ENCODE data around the gene FYN.
"Not testable (repeated sequence)": the region's sequence is repeated elsewhere in the genome, so short reads cannot be mapped to it uniquely, and the experiment has no call there.

FYN gene

DNA sequence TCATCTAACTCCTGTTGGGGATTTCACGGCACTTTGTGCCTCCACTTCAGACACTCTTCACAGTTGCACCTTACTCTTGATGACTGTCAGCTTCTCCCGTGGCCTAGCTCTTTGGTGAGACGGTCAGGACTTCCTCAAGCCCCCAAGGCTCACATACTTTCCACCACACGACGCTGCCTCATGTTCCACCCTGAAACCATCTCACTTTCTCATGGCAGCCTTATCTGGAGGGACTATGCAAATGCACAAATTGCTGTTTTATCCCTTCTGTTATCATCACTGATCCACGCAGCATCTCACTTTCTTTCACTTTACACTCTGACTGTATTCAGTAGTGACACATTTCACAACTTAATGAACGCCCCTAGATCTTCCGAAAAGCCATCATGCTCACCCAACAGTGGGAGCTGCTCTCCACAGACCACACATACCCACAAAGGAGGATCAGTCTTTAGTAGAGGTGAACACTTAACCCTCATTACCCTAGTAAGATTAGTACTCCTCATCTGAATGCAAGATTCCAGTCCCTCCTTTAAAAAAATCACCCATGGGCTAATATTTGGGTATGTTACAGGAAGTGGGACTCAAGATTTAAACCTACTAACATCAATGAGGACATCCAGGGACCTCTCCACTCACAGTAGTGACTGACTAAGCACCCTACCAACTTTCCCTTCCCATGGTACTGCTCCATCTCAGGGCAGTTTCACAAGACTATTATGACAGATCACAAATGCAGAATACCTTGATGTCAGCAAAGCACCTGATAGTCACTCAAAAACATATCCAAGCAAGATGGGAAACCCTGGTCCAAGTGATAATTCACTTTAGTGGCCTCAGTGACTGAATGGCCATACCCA lies 35.4 kb downstream of the FYN start:
- TF ChIP-seq POU2F2 (IDR thresholded peaks at IDR 0.05; ENCODE audit: low read depth, low read length) (peak; percentile 88), POLR2A (IDR thresholded peaks at IDR 0.05; ENCODE audit: low read depth, low read length) (no peak), POLR2AphosphoS5 (IDR thresholded peaks at IDR 0.05; ENCODE audit: low read depth, low read length) (no peak), SPI1 (IDR thresholded peaks at IDR 0.05; ENCODE audit: low read depth, low read length) (peak; percentile 31; the same call in 1 of the 2 replicates), TAF1 (IDR thresholded peaks at IDR 0.05; ENCODE audit: low read depth, low read length) (no peak), PAX5 (IDR thresholded peaks at IDR 0.05; ENCODE audit: insufficient read depth, low read length, severe bottlenecking) (no peak)
- DNase-seq (ENCODE audit: insufficient read length, low spot score) = no peak

DNA sequence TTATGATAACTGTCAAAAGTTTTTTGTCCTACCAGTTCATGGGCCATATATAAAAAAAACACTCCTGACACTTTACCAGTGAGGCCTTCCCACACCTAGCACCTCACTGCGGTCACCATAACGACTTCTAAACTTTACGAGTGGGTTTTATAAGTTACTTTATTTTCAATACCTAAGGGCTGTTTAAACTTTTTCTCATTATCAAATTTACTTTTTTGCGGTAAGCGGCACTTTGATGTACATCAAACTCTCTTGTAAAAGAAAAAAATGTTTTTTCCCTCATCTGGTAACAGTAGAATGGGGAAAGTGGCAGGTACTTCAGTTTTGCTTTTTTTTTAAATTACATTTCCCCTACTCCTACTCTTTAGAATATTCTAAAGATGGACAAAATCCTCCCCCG lies 36.2 kb downstream of the FYN start:
- DNase-seq (ENCODE audit: insufficient read length, low spot score) = no peak
- TF ChIP-seq SPI1 (IDR thresholded peaks at IDR 0.05; ENCODE audit: low read depth, low read length) (no peak), POLR2AphosphoS5 (IDR thresholded peaks at IDR 0.05; ENCODE audit: low read depth, low read length) (no peak), TAF1 (IDR thresholded peaks at IDR 0.05; ENCODE audit: low read depth, low read length) (no peak), POU2F2 (IDR thresholded peaks at IDR 0.05; ENCODE audit: low read depth, low read length) (no peak), PAX5 (IDR thresholded peaks at IDR 0.05; ENCODE audit: insufficient read depth, low read length, severe bottlenecking) (no peak), POLR2A (IDR thresholded peaks at IDR 0.05; ENCODE audit: low read depth, low read length) (no peak)
- FAIRE-seq = no peak

More for the DNA sequence above, 35.4 kb downstream of the FYN start:
- FAIRE-seq = peak; percentile 87

DNA sequence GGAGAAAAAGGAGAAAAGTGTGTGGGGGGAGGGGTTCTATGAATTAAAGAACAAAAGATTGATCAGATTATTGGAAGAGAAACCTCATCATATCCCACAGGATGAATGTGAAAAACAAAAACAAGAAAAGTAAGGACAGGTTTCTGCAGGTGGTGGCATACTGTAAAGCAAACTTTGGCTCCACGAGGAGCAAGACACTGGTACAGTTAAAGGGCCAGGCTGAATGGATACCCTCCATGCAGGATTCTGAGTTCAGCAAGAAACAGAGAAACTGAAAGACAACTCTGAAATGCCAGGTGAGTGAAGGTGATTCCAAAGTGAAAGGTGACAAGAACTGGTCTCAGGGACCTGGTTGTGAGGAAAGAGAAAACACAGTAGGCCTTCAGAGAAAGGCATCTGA lies 37.4 kb downstream of the FYN start:
- TF ChIP-seq TAF1 (IDR thresholded peaks at IDR 0.05; ENCODE audit: low read depth, low read length) (no peak), PAX5 (IDR thresholded peaks at IDR 0.05; ENCODE audit: insufficient read depth, low read length, severe bottlenecking) (no peak), SPI1 (IDR thresholded peaks at IDR 0.05; ENCODE audit: low read depth, low read length) (no peak), POLR2AphosphoS5 (IDR thresholded peaks at IDR 0.05; ENCODE audit: low read depth, low read length) (no peak), POU2F2 (IDR thresholded peaks at IDR 0.05; ENCODE audit: low read depth, low read length) (no peak), POLR2A (IDR thresholded peaks at IDR 0.05; ENCODE audit: low read depth, low read length) (no peak)
- no peak for DNase-seq (ENCODE audit: insufficient read length, low spot score)
- peak; percentile 9 for FAIRE-seq

DNA sequence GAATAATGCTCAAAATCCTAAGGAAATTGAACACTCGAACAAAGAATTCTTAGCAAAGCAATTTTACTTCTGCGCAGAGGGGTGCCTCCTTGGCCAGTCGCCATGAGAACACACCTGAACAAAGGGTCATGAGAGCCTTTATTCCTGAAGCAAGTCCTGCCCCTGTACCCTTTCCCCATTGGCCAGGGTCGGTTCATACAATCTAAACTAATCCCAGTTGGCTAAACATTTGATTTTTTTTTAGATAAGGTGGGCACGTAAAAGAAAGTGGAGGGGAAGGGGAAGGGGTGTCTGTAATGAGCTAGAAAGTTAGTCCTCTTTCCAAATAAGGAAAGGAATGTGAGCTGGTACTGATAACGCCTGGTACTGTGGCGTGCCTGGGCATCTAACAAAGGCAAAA lies 37.9 kb downstream of the FYN start:
- DNase-seq (ENCODE audit: insufficient read length, low spot score); FAIRE-seq: not testable (repeated sequence)

DNA sequence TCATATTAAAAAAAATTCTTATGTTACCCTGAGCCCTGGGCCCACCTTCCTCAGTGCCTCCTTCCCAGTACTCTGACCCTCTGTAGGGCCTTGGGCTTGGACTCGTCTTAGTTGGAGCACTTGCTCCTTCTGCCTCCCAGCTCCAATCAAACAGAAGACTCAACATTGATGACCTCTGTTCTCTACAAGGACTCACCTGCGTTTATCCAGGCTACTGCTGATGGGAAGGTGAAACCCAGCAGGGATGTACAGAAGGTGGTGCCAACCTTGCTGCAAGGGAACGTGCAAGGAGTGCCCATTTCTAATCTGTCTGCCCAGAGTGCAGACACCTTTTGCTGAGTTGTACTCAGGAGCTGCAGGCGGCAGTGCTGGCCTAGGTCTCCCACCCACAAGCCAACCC lies 38.9 kb downstream of the FYN start:
- DNase-seq (ENCODE audit: insufficient read length, low spot score) (no peak), FAIRE-seq (no peak)
- TF ChIP-seq SPI1 (IDR thresholded peaks at IDR 0.05; ENCODE audit: low read depth, low read length) (no peak), POU2F2 (IDR thresholded peaks at IDR 0.05; ENCODE audit: low read depth, low read length) (no peak), POLR2A (IDR thresholded peaks at IDR 0.05; ENCODE audit: low read depth, low read length) (no peak), POLR2AphosphoS5 (IDR thresholded peaks at IDR 0.05; ENCODE audit: low read depth, low read length) (no peak), PAX5 (IDR thresholded peaks at IDR 0.05; ENCODE audit: insufficient read depth, low read length, severe bottlenecking) (no peak), TAF1 (IDR thresholded peaks at IDR 0.05; ENCODE audit: low read depth, low read length) (no peak)

DNA sequence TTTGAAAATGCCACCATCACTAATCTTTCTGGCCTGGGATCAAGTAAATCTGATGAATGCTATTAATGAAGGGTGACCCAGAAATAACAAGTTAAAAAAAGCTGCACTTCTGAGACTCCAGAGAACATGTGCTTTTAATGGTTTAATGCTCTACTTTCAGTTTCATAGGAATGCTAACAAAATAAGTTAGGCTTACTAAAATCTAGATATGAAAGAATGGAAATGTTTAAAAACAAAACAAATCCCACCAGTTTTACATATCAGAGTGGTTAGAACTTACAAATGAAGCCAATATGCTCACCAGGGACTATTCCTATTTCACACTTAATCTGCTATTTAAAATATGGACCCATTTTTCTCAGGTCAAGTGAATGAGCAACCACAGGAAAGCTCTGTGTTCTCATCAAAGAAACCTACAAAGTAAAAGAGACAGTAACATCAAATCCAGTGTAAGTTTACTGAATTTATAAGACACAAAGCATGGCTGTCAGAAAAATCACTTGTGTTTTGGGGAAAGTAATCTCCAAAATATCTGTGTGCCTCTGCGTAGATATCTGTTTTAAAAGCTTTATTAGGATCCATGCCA lies 40.3 kb downstream of the FYN start:
- peak; percentile 45 for FAIRE-seq
- DNase-seq (ENCODE audit: insufficient read length, low spot score) = no peak
- no peak for TF ChIP-seq PAX5 (IDR thresholded peaks at IDR 0.05; ENCODE audit: insufficient read depth, low read length, severe bottlenecking)
- no peak for TF ChIP-seq TAF1 (IDR thresholded peaks at IDR 0.05; ENCODE audit: low read depth, low read length)
- TF ChIP-seq POU2F2 (IDR thresholded peaks at IDR 0.05; ENCODE audit: low read depth, low read length) = no peak
- TF ChIP-seq POLR2AphosphoS5 (IDR thresholded peaks at IDR 0.05; ENCODE audit: low read depth, low read length) = no peak
- TF ChIP-seq POLR2A (IDR thresholded peaks at IDR 0.05; ENCODE audit: low read depth, low read length) = no peak
- TF ChIP-seq SPI1 (IDR thresholded peaks at IDR 0.05; ENCODE audit: low read depth, low read length) = no peak

DNA sequence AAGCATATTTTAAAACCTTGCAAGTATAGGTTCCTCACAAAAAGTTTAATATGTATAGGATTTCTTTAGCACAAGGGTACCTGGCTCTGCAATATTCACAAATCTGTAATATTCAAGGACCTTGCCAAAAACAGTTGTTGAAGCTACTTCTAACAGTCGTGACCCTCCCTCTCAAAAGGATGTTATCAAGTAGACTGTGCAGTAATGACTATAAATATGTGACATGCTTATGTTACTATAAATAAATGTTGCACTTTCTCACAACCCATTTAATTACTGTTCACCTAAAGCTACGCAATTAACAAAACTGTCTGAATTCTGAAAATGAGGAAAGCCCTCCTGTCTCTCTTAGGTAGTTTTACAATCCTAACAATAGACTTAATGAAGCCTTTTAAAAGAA lies 41.8 kb downstream of the FYN start:
- no peak for FAIRE-seq
- TF ChIP-seq POU2F2 (IDR thresholded peaks at IDR 0.05; ENCODE audit: low read depth, low read length) (no peak), PAX5 (IDR thresholded peaks at IDR 0.05; ENCODE audit: insufficient read depth, low read length, severe bottlenecking) (no peak), POLR2AphosphoS5 (IDR thresholded peaks at IDR 0.05; ENCODE audit: low read depth, low read length) (no peak), POLR2A (IDR thresholded peaks at IDR 0.05; ENCODE audit: low read depth, low read length) (no peak), TAF1 (IDR thresholded peaks at IDR 0.05; ENCODE audit: low read depth, low read length) (no peak), SPI1 (IDR thresholded peaks at IDR 0.05; ENCODE audit: low read depth, low read length) (no peak)
- DNase-seq (ENCODE audit: insufficient read length, low spot score) = no peak

DNA sequence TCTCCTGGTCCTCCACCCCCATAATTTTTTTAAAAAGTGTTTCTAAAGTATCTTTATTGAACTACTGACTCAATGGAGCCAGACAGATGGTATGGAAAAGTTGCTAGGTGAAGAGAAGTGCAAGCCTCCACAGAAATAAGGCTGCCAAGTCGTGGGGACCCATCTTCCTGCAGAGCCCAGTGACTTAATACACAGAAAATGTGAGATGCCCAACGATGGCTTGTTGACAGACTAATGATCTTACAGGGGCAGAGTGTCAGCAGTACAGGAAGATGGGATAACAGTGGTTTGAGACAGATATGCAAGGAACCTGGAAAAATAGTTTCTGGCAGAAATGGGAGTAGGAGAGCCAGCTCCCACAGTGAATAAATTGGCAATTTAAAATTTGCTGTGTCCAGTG lies 43.3 kb downstream of the FYN start:
- TF ChIP-seq PAX5 (IDR thresholded peaks at IDR 0.05; ENCODE audit: insufficient read depth, low read length, severe bottlenecking) (no peak), SPI1 (IDR thresholded peaks at IDR 0.05; ENCODE audit: low read depth, low read length) (no peak), TAF1 (IDR thresholded peaks at IDR 0.05; ENCODE audit: low read depth, low read length) (no peak), POLR2AphosphoS5 (IDR thresholded peaks at IDR 0.05; ENCODE audit: low read depth, low read length) (no peak)
- DNase-seq (ENCODE audit: insufficient read length, low spot score) = no peak
- FAIRE-seq = no peak

DNA sequence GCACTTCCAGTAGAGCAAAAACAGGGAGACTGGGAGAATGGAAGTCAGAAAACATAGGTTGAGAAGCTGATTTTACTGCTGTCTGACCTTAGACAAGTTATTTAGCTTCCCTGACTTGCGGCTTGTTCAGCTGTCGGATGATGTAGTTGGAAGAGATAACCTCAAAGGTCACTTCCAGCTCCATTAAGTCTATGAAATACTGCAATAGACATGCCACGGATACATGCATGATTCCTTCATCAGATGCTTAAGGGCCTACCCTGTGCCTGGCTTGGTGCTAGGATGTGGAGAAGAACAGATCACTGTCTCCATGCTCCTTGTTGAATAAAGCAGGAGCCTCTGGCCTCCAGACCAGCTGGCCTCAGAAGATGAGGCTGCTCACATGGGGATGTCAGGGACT lies 43.7 kb downstream of the FYN start:
- TF ChIP-seq SPI1 (IDR thresholded peaks at IDR 0.05; ENCODE audit: low read depth, low read length) = no peak
- no peak for TF ChIP-seq POLR2AphosphoS5 (IDR thresholded peaks at IDR 0.05; ENCODE audit: low read depth, low read length)
- TF ChIP-seq POLR2A (IDR thresholded peaks at IDR 0.05; ENCODE audit: low read depth, low read length) = no peak
- TF ChIP-seq PAX5 (IDR thresholded peaks at IDR 0.05; ENCODE audit: insufficient read depth, low read length, severe bottlenecking) = no peak
- no peak for TF ChIP-seq POU2F2 (IDR thresholded peaks at IDR 0.05; ENCODE audit: low read depth, low read length)
- TF ChIP-seq TAF1 (IDR thresholded peaks at IDR 0.05; ENCODE audit: low read depth, low read length) = no peak
- FAIRE-seq (no peak), DNase-seq (ENCODE audit: insufficient read length, low spot score) (no peak)

Measured in GM12891 (cell line).